HepG2 (cell line): Measurements from ENCODE around the gene TAF6L. TPM values are rescaled to one million over a fixed set of nuclear protein-coding genes. Genes with fewer than 3 reads are reported as not detected.
A peak's percentile ranks its signal among the peaks of the same experiment; 100 is the strongest.

Experiments used
- ERF ChIP-seq: IDR thresholded peaks from 2 replicates; pipeline ENCODE4 v1.6.1; 2018; ENCODE audit warnings: missing biosample characterization, missing genetic modification reagents
- FLYWCH1 ChIP-seq: sonication (generic); formaldehyde crosslinking; IDR thresholded peaks from 2 replicates; pipeline ENCODE4 v1.8.1; 2023; ENCODE audit warnings: mild to moderate bottlenecking, missing genetic modification reagents
- GATAD1 ChIP-seq: IDR thresholded peaks from 2 replicates; pipeline ENCODE4 v1.6.1; 2016; ENCODE audit warnings: missing genetic modification reagents, missing compliant biosample characterization
- GLI4 ChIP-seq: sonication (generic); formaldehyde crosslinking; IDR thresholded peaks from 2 replicates; pipeline ENCODE4 v1.5.1; 2020; ENCODE audit warnings: missing genetic modification reagents, mild to moderate bottlenecking, moderate library complexity, borderline replicate concordance
- HNF4G ChIP-seq, 2 experiments: sonication (generic) in 1 of 2; formaldehyde crosslinking in 1 of 2; IDR thresholded peaks; 2 replicates each; pipeline versions ENCODE4 v1.4.0 to v1.6.1; 2011 to 2020; ENCODE audit warnings: borderline replicate concordance in 2 of 2, low read depth in 2 of 2, mild to moderate bottlenecking in 2 of 2, low read length in 1 of 2, missing genetic modification reagents in 1 of 2, moderate library complexity in 1 of 2
- SALL2 ChIP-seq: sonication (generic); formaldehyde crosslinking; IDR thresholded peaks from 2 replicates; pipeline ENCODE4 v1.8.1; 2023; ENCODE audit warnings: mild to moderate bottlenecking, missing genetic modification reagents, inconsistent platforms
- SOX13 ChIP-seq, 3 experiments: fragments of 450-650 bp in 1 of 3; sonication (generic) in 1 of 3; formaldehyde crosslinking in 1 of 3; IDR thresholded peaks in 2 of 3; conservative IDR thresholded peaks in 1 of 3; 2 replicates each; pipeline versions ENCODE4 v1.5.0 to v1.6.1; 2016 to 2020; ENCODE audit warnings: antibody characterized with exemption in 1 of 3, mild to moderate bottlenecking in 1 of 3, missing compliant biosample characterization in 1 of 3, missing genetic modification reagents in 1 of 3, moderate library complexity in 1 of 3
- TAF1 ChIP-seq: sonication (generic); formaldehyde crosslinking; IDR thresholded peaks from 2 replicates; pipeline ENCODE4 v1.4.0; 2020; ENCODE audit warnings: missing genetic modification reagents
- ZMYM3 ChIP-seq: sonication (generic); formaldehyde crosslinking; IDR thresholded peaks from 2 replicates; pipeline ENCODE4 v1.5.1; 2020; ENCODE audit warnings: mild to moderate bottlenecking, missing genetic modification reagents
- ZNF205 ChIP-seq: IDR thresholded peaks from 2 replicates; pipeline ENCODE4 v1.6.1; 2018; ENCODE audit warnings: missing biosample characterization, missing genetic modification reagents
- ZNF670 ChIP-seq: sonication (generic); formaldehyde crosslinking; IDR thresholded peaks from 2 replicates; pipeline ENCODE4 v1.8.0; 2022; ENCODE audit warnings: mild to moderate bottlenecking, missing genetic modification reagents, borderline replicate concordance
- polyA plus RNA-seq, 8 experiments: library from polyadenylated mRNA; depleted of rRNA in 3 of 8; stranded (reverse) in 7 of 8; unstranded in 1 of 8; fragments of >200 nt; fragmentation: Illumina TruSeq in 4 of 8; extraction: Trizol in 4 of 8; gene quantifications; 2 replicates each; pipeline versions ENCODE4 v1.2.1 to v1.2.3, GENCODE V29; 2011 to 2016; ENCODE audit warnings: low read depth in 4 of 8, missing spikeins in 1 of 8, mixed read lengths in 1 of 8; ENCODE audit not compliant: insufficient read depth in 1 of 8
- total RNA-seq, 5 experiments: library from RNA; depleted of rRNA; stranded (reverse); fragments of >200 nt; fragmentation: Illumina TruSeq; extraction: Trizol; gene quantifications; 2 replicates each; pipeline ENCODE4 v1.2.3, GENCODE V29; 2016; ENCODE audit warnings: low read depth in 1 of 5
- TF ChIP-seq, protein P1 (sequence below): sonication (generic); formaldehyde crosslinking; IDR thresholded peaks from 2 replicates; pipeline ENCODE4 v1.5.0; 2020; ENCODE audit warnings: missing genetic modification reagents
- TF ChIP-seq, protein P2 (sequence below): sonication (generic); formaldehyde crosslinking; IDR thresholded peaks from 2 replicates; pipeline ENCODE4 v1.8.1; 2023; ENCODE audit warnings: missing genetic modification reagents, mild to moderate bottlenecking, borderline replicate concordance
- TF ChIP-seq, protein P3 (sequence below): IDR thresholded peaks from 2 replicates; pipeline ENCODE4 v1.6.1; 2016; ENCODE audit warnings: missing genetic modification reagents, missing compliant biosample characterization
- TF ChIP-seq, protein P4 (sequence below): sonication (generic); formaldehyde crosslinking; IDR thresholded peaks from 2 replicates; pipeline ENCODE4 v1.4.0; 2020; ENCODE audit warnings: missing genetic modification reagents
- TF ChIP-seq, protein P5 (sequence below): fragments of 450-650 bp; IDR thresholded peaks from 2 replicates; pipeline ENCODE4 v1.6.1; 2017; ENCODE audit warnings: mild to moderate bottlenecking

TAF6L gene
- total and polyA plus RNA-seq, 2 of the 13 experiments (the other 11 are each of a cell fraction or from before 2014, with no cell fraction given) = 12.6 to 19.4 TPM

DNA sequence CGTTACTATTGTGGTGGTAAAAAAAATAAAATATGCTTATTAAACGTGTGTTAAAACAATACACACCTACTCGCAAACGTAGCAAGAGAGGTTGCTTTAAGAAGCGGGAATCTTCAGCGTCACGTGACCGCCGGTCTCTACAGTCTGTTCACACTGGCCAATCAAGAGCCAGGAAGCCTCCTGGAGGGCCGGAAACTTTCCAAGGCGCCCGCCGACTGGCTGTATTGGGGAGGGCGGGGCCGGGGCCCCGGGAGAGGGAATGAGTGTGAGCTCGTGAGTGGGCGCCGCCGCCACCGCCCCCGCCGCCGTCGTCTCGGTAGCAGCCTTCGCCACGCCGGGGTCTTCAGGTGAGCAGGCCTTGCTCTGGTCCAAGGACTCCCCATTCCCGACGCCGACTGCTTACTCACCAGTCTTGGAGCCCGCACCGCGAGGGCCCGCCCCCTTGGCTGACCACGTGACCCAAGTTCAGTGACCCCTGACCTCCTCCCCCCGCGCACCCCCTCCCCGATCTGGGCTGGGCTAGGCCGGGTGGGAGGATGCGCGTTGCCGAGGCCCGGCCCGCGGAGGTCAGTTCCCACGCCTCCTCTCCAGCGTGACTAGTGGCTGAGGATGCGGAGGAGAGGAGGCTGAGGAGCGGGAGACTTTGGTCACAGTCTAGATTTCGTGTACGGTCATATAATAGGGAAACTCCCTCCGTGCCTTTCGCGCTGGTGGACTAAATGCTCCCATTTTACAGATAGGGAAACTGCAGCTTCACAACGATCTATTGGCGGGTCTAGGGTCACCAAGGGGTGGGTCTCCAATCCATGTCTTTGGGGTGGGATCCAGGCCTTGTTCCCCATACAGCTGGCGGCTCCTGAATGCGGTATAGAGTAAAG is at the start of gene TAF6L (continued):
- TF ChIP-seq HNF4G (IDR thresholded peaks at IDR 0.05; ENCODE audit: borderline replicate concordance, low read depth, low read length) = peak; percentile 5; the same call in 1 of the 2 replicates
- TF ChIP-seq HNF4G (CRISPR knock-in tag; IDR thresholded peaks at IDR 0.05; ENCODE audit: borderline replicate concordance, low read depth) = peak; percentile 59
- 0 out of 2 replicates have a peak, but pooled peaks have one; percentile 36 for TF ChIP-seq SALL2 (CRISPR knock-in tag)
- TF ChIP-seq, protein P1, sequence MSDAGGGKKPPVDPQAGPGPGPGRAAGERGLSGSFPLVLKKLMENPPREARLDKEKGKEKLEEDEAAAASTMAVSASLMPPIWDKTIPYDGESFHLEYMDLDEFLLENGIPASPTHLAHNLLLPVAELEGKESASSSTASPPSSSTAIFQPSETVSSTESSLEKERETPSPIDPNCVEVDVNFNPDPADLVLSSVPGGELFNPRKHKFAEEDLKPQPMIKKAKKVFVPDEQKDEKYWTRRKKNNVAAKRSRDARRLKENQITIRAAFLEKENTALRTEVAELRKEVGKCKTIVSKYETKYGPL (CRISPR knock-in tag) = no peak
- TF ChIP-seq, protein P2, sequence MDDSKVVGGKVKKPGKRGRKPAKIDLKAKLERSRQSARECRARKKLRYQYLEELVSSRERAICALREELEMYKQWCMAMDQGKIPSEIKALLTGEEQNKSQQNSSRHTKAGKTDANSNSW (CRISPR knock-in tag) = no peak; the same call in 1 of the 2 replicates
- TF ChIP-seq ERF (CRISPR knock-in tag) = no peak; the same call in 1 of the 2 replicates
- TF ChIP-seq ZNF670 (CRISPR knock-in tag) = 0 out of 2 replicates have a peak, but pooled peaks have one; percentile 34
- no peak for TF ChIP-seq FLYWCH1
- TF ChIP-seq ZMYM3 (CRISPR knock-in tag) = peak; percentile 92
- TF ChIP-seq, protein P3, sequence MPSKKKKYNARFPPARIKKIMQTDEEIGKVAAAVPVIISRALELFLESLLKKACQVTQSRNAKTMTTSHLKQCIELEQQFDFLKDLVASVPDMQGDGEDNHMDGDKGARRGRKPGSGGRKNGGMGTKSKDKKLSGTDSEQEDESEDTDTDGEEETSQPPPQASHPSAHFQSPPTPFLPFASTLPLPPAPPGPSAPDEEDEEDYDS (CRISPR knock-in tag) = peak; percentile 55; the same call in 1 of the 2 replicates
- TF ChIP-seq, protein P4, sequence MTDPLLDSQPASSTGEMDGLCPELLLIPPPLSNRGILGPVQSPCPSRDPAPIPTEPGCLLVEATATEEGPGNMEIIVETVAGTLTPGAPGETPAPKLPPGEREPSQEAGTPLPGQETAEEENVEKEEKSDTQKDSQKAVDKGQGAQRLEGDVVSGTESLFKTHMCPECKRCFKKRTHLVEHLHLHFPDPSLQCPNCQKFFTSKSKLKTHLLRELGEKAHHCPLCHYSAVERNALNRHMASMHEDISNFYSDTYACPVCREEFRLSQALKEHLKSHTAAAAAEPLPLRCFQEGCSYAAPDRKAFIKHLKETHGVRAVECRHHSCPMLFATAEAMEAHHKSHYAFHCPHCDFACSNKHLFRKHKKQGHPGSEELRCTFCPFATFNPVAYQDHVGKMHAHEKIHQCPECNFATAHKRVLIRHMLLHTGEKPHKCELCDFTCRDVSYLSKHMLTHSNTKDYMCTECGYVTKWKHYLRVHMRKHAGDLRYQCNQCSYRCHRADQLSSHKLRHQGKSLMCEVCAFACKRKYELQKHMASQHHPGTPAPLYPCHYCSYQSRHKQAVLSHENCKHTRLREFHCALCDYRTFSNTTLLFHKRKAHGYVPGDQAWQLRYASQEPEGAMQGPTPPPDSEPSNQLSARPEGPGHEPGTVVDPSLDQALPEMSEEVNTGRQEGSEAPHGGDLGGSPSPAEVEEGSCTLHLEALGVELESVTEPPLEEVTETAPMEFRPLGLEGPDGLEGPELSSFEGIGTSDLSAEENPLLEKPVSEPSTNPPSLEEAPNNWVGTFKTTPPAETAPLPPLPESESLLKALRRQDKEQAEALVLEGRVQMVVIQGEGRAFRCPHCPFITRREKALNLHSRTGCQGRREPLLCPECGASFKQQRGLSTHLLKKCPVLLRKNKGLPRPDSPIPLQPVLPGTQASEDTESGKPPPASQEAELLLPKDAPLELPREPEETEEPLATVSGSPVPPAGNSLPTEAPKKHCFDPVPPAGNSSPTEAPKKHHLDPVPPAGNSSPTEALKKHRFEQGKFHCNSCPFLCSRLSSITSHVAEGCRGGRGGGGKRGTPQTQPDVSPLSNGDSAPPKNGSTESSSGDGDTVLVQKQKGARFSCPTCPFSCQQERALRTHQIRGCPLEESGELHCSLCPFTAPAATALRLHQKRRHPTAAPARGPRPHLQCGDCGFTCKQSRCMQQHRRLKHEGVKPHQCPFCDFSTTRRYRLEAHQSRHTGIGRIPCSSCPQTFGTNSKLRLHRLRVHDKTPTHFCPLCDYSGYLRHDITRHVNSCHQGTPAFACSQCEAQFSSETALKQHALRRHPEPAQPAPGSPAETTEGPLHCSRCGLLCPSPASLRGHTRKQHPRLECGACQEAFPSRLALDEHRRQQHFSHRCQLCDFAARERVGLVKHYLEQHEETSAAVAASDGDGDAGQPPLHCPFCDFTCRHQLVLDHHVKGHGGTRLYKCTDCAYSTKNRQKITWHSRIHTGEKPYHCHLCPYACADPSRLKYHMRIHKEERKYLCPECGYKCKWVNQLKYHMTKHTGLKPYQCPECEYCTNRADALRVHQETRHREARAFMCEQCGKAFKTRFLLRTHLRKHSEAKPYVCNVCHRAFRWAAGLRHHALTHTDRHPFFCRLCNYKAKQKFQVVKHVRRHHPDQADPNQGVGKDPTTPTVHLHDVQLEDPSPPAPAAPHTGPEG (CRISPR knock-in tag) = 0 out of 2 replicates have a peak, but pooled peaks have one; percentile 20
- 0 out of 2 replicates have a peak, but pooled peaks have one; percentile 21 for TF ChIP-seq ZNF205 (CRISPR knock-in tag)
- TF ChIP-seq GLI4 (CRISPR knock-in tag) = no peak
- no peak for TF ChIP-seq SOX13 (IDR thresholded peaks at IDR 0.05)
- peak in 1 of 2 experiments; percentile 21; a peak in 1 of 4 replicates for TF ChIP-seq SOX13 (CRISPR knock-in tag; conservative IDR thresholded peaks at IDR 0.05 in 1 of 2, IDR thresholded peaks at IDR 0.05 in 1 of 2)
- TF ChIP-seq TAF1 = peak; percentile 60; the same call in 1 of the 2 replicates
- TF ChIP-seq, protein P5, sequence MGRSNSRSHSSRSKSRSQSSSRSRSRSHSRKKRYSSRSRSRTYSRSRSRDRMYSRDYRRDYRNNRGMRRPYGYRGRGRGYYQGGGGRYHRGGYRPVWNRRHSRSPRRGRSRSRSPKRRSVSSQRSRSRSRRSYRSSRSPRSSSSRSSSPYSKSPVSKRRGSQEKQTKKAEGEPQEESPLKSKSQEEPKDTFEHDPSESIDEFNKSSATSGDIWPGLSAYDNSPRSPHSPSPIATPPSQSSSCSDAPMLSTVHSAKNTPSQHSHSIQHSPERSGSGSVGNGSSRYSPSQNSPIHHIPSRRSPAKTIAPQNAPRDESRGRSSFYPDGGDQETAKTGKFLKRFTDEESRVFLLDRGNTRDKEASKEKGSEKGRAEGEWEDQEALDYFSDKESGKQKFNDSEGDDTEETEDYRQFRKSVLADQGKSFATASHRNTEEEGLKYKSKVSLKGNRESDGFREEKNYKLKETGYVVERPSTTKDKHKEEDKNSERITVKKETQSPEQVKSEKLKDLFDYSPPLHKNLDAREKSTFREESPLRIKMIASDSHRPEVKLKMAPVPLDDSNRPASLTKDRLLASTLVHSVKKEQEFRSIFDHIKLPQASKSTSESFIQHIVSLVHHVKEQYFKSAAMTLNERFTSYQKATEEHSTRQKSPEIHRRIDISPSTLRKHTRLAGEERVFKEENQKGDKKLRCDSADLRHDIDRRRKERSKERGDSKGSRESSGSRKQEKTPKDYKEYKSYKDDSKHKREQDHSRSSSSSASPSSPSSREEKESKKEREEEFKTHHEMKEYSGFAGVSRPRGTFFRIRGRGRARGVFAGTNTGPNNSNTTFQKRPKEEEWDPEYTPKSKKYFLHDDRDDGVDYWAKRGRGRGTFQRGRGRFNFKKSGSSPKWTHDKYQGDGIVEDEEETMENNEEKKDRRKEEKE = no peak
- peak; percentile 78 for TF ChIP-seq GATAD1 (CRISPR knock-in tag)
